SH-SY5Y (cell line): Measurements from ENCODE around the gene BUB1.
A peak's percentile ranks its signal among the peaks of the same experiment; 100 is the strongest.

Experiments used
- GATA2 ChIP-seq: IDR thresholded peaks from 2 replicates; pipeline ENCODE4 v1.6.1; 2011; ENCODE audit warnings: mild to moderate bottlenecking, low read depth, low read length
- GATA3 ChIP-seq: IDR thresholded peaks from 2 replicates; pipeline ENCODE4 v1.6.1; 2011; ENCODE audit warnings: low read depth, mild to moderate bottlenecking, low read length, moderate library complexity

BUB1 gene

GRCh38 chr2:110675679-110676078, 2.2 kb downstream of the BUB1 start:
- TF ChIP-seq GATA2 (no peak), GATA3 (no peak)

- TF ChIP-seq GATA2 (no peak), GATA3 (no peak)
Observed at GRCh38 chr2:110674620-110675555, 3.0 kb downstream of the BUB1 start.

GRCh38 chr2:110673201-110673600, 4.7 kb downstream of the BUB1 start:
- TF ChIP-seq GATA3, result no peak
- no peak for TF ChIP-seq GATA2

- no peak for TF ChIP-seq GATA3
Observed at GRCh38 chr2:110670826-110671225, 7.0 kb downstream of the BUB1 start.

GRCh38 chr2:110669079-110669478, 8.8 kb downstream of the BUB1 start:
- TF ChIP-seq GATA2 (no peak), GATA3 (no peak)

GRCh38 chr2:110667071-110667470, 10.8 kb downstream of the BUB1 start:
- no peak for TF ChIP-seq GATA3
- TF ChIP-seq GATA2, result no peak

GRCh38 chr2:110664135-110664534, 13.7 kb downstream of the BUB1 start:
- TF ChIP-seq GATA2 (no peak), GATA3 (no peak)

GRCh38 chr2:110662560-110662959, 15.3 kb downstream of the BUB1 start:
- no peak for TF ChIP-seq GATA3

GRCh38 chr2:110660558-110660957, 17.3 kb downstream of the BUB1 start:
- no peak for TF ChIP-seq GATA3
- TF ChIP-seq GATA2, result no peak

- TF ChIP-seq GATA3 (no peak), GATA2 (no peak)
Observed at GRCh38 chr2:110659248-110659647, 18.6 kb downstream of the BUB1 start.

GRCh38 chr2:110657724-110658305, 20.0 kb downstream of the BUB1 start:
- TF ChIP-seq GATA3, result no peak
- TF ChIP-seq GATA2, result peak; percentile 31; the same call in 1 of the 2 replicates

GRCh38 chr2:110655701-110656100, 22.2 kb downstream of the BUB1 start:
- no peak for TF ChIP-seq GATA3
- no peak for TF ChIP-seq GATA2

- TF ChIP-seq GATA3, result no peak
- no peak for TF ChIP-seq GATA2
Observed at GRCh38 chr2:110653861-110654260, 24.0 kb downstream of the BUB1 start.

- TF ChIP-seq GATA3 (no peak), GATA2 (no peak)
Observed at GRCh38 chr2:110650346-110650745, 27.5 kb downstream of the BUB1 start.

GRCh38 chr2:110647777-110648176, 30.1 kb downstream of the BUB1 start:
- no peak for TF ChIP-seq GATA3
- TF ChIP-seq GATA2, result no peak
